HFFc6 (cell line): ENCODE results near the gene VN1R2. TPM values are rescaled to one million over a fixed set of nuclear protein-coding genes. Genes with fewer than 3 reads are reported as not detected.
"Not testable (repeated sequence)": the region's sequence is repeated elsewhere in the genome, so short reads cannot be mapped to it uniquely, and the experiment has no call there.

ENCODE experiments used
- DNase-seq: peaks from one replicate; pipeline ENCODE4 v3.0.0-alpha.2; 2018
- H3K27ac Mint-ChIP-seq: 2 replicates; pipeline ENCODE4 v1.8.0; 2020; ENCODE audit warnings: mild to moderate bottlenecking, mixed read lengths
- H3K27me3 Mint-ChIP-seq: 2 replicates; pipeline ENCODE4 v1.8.0; 2021; ENCODE audit warnings: mild to moderate bottlenecking, moderate library complexity, mixed read lengths; ENCODE audit not compliant: insufficient read depth
- H3K36me3 Mint-ChIP-seq: 2 replicates; pipeline ENCODE4 v1.8.0; 2021; ENCODE audit warnings: low read depth, mixed read lengths
- H3K4me1 Mint-ChIP-seq: 2 replicates; pipeline ENCODE4 v1.8.0; 2020; ENCODE audit warnings: low read depth, mixed read lengths
- H3K4me3 Mint-ChIP-seq: 2 replicates; pipeline ENCODE4 v1.8.0; 2020; ENCODE audit warnings: mild to moderate bottlenecking, moderate library complexity, mixed read lengths
- H3K9me3 Mint-ChIP-seq: 2 replicates; pipeline ENCODE4 v1.8.0; 2020; ENCODE audit warnings: mild to moderate bottlenecking, mixed read lengths
- CTCF ChIP-seq: fragments of 200-600 bp; sonication (generic); IDR thresholded peaks from 2 replicates; pipeline ENCODE4 v1.5.0; 2021; ENCODE audit warnings: antibody characterized with exemption, mild to moderate bottlenecking
- long read RNA-seq: library from polyadenylated mRNA; unstranded; transcript quantifications from one replicate; pipeline ENCODE4 v2.0.0, GENCODE V29; 2019
- total RNA-seq, 6 experiments: library from RNA; stranded (reverse); fragmentation: NEBNext Ultra II Directional; extraction: Animal tissue kit (Norgen Biotek cat#: 25700); gene quantifications; 2 replicates in 1 of 6; 3 replicates in 5 of 6; pipeline ENCODE4 v1.2.3, GENCODE V29; 2021

The VN1R2 gene
- not detected for total RNA-seq
- long read RNA-seq = 0 reads

GRCh38 chr19:53257715-53258342, at the start of gene VN1R2:
TSS of gene VN1R2 (plus strand) at chr19:53258292. CDS start at chr19:53258376, 84 bp downstream.
- H3K27me3 Mint-ChIP-seq, DNase-seq, H3K4me3 Mint-ChIP-seq, H3K27ac Mint-ChIP-seq, H3K4me1 Mint-ChIP-seq: not testable (repeated sequence)
- peaks cover 15% of the 10 kb centered on the region for H3K36me3 Mint-ChIP-seq
- H3K9me3 Mint-ChIP-seq = peaks cover 38% of the 10 kb centered on the region

GRCh38 chr19:53211554-53211953, 46.5 kb upstream of the VN1R2 start:
- Mint-ChIP-seq H3K9me3 (peaks cover 96% of the 10 kb centered on the region), H3K36me3 (peaks cover 54% of the 10 kb centered on the region)
- H3K27me3 Mint-ChIP-seq, H3K27ac Mint-ChIP-seq, H3K4me1 Mint-ChIP-seq, H3K4me3 Mint-ChIP-seq, DNase-seq: not testable (repeated sequence)

- Mint-ChIP-seq H3K9me3 (peaks cover 94% of the 10 kb centered on the region), H3K27me3 (peaks cover 2% of the 10 kb centered on the region), H3K27ac (no peak overlapping the region), H3K36me3 (peaks cover 48% of the 10 kb centered on the region), H3K4me1 (no peaks in the 10 kb centered on the region), H3K4me3 (no peak overlapping the region)
- DNase-seq = no peak
- TF ChIP-seq CTCF = no peak
These were observed 45.3 kb upstream of the VN1R2 start for GRCh38 chr19:53212703-53213320.

DNA sequence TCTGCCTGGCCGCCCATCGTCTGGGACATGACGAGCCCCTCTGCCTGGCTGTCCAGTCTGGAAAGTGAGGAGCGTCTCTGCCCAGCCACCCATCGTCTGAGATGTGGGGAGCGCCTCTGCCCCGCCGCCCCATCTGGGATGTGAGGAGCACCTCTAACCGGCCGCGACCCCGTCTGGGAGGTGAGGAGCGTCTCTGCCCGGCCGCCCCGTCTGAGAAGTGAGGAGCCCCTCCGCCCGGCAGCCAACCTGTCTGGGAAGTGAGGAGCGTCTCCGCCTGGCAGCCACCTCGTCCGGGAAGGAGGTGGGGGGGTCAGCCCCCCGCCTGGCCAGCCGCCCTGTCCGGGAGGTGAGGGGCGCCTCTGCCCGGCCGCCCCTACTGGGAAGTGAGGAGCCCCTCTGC, 35.4 kb upstream of the VN1R2 start:
- not testable (repeated sequence) for DNase-seq, H3K27ac Mint-ChIP-seq, H3K4me1 Mint-ChIP-seq, H3K27me3 Mint-ChIP-seq, H3K4me3 Mint-ChIP-seq
- peaks cover 70% of the 10 kb centered on the region for H3K9me3 Mint-ChIP-seq
- H3K36me3 Mint-ChIP-seq = peaks cover 29% of the 10 kb centered on the region

DNA sequence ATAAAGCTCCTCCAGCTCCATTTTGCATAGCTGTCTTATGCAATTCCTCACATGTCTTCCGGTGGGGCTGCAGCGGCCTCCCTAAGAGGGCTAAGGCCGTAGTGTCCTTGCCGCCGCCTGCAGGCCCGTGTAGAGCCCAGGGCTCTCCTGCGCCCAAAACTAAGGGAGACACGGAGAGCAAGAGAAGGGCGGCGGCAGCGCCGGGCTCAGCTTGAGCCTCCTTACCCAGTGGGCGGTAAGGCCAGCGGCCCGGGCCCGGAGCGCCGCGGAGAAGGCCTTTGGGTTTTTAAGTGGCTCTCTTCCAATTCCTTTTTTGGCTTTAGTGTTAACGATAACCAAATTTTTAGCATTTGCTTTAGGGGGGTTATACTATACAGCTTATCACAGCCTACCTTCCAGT, 33.5 kb upstream of the VN1R2 start:
- no peak for TF ChIP-seq CTCF
- DNase-seq = no peak
- H3K9me3 Mint-ChIP-seq = peaks cover 71% of the 10 kb centered on the region
- no peaks in the 10 kb centered on the region for H3K4me1 Mint-ChIP-seq
- H3K27me3 Mint-ChIP-seq = no peaks in the 10 kb centered on the region; the same call in 1 of the 2 replicates
- no peak overlapping the region for H3K4me3 Mint-ChIP-seq
- H3K36me3 Mint-ChIP-seq = peaks cover 33% of the 10 kb centered on the region
- H3K27ac Mint-ChIP-seq = no peak overlapping the region

DNA sequence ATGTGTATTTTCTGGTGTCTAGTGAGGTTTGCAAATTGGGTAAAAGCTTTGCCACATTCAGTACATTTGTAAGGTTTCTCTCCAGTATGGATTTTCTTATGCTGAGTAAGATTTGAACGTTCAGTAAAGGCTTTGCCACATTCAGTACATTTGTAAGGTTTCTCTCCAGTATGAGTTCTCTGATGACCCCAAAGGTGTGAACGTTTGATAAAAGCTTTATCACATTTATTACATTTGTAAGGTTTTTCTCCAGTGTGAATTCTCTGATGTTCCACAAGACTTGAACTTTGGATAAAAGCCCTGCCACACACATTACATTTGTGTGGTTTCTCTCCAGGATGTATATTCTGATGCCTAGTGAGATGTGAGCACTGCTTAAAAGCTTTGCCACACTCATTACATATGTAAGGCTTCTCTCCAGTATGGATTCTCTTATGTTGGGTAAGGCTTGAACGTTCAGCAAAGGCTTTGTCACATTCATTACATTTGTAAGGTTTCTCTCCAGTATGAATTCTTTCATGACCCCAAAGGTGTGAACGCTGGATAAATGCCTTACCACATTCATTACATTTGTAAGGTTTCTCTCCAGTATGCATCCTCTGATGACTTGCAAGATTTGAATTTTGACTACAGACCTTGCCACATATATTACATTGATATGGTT, 20.8 kb upstream of the VN1R2 start:
- Mint-ChIP-seq H3K4me1 (no peaks in the 10 kb centered on the region), H3K36me3 (peaks cover 72% of the 10 kb centered on the region), H3K27me3 (no peaks in the 10 kb centered on the region), H3K4me3 (no peak overlapping the region), H3K9me3 (peaks cover 94% of the 10 kb centered on the region), H3K27ac (no peak overlapping the region)
- TF ChIP-seq CTCF = no peak
- no peak for DNase-seq

DNA sequence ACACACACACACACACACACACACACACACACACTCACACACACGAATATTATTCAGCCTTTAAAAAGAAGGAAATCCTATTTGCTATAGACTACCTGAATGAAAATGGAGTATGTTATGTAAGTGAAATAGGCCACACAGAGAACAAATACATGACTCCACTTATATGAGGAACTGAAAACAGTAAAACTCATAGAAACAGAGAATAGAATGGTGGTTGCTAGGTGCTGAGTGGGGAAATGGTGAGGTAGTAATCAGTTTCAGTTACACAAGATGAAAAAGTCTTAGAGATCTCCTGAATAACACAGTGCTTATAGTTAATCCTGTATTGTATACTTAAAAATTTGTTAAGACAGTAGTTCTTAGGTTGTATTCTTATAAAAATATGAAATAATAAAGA, 11.6 kb upstream of the VN1R2 start:
- H3K27ac Mint-ChIP-seq = no peak overlapping the region
- H3K4me3 Mint-ChIP-seq = no peak overlapping the region
- H3K27me3 Mint-ChIP-seq = no peaks in the 10 kb centered on the region
- peaks cover 83% of the 10 kb centered on the region for H3K9me3 Mint-ChIP-seq
- H3K4me1 Mint-ChIP-seq = no peaks in the 10 kb centered on the region
- peaks cover 85% of the 10 kb centered on the region for H3K36me3 Mint-ChIP-seq
- no peak for DNase-seq
- TF ChIP-seq CTCF = no peak
